Activated CD4-positive, alpha-beta T cell treated with anti-CD3 and anti-CD28 coated beads, Interleukin-2, amount 50 U/mL, for 16 hours (primary cell): Measurements from ENCODE around the gene GYS1.
"Not testable (repeated sequence)": the region's sequence is repeated elsewhere in the genome, so short reads cannot be mapped to it uniquely, and the experiment has no call there.

ENCODE experiments used
- DNase-seq: peaks from one replicate; pipeline ENCODE4 v3.0.0-alpha.2; 2020

The GYS1 gene

DNA sequence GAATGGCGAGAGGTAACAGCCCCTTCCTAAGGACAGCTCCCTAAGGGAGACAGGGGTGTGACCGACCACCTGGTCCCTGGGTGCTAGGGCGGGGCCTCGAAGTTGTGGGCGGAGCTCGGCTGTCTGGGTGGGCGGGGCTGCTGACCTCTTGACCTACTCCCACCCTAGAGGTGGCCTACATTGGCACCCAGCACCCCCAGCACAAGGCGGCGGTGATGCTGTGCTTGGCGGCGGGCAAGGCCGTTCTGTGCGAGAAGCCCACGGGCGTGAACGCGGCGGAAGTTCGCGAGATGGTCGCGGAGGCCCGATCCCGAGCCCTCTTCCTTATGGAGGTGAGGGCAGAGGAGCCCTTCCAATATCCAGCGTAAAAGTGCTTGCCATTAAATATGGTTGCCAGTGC, 57.2 kb downstream of the GYS1 start:
- no peak for DNase-seq

GRCh38 chr19:48934837-48935236, 58.3 kb downstream of the GYS1 start:
- no peak for DNase-seq

GRCh38 chr19:48933382-48933932, 59.7 kb downstream of the GYS1 start, which contains the start of gene DHDH:
TSS of gene DHDH (plus strand) at chr19:48933699. CDS start at chr19:48933722, 23 bp downstream.
- DNase-seq = peak; percentile 79

GRCh38 chr19:48928164-48929025, 64.7 kb downstream of the GYS1 start:
- DNase-seq = no peak

- DNase-seq = not testable (repeated sequence)
Measured at GRCh38 chr19:48927692-48928091, 65.4 kb downstream of the GYS1 start.

DNA sequence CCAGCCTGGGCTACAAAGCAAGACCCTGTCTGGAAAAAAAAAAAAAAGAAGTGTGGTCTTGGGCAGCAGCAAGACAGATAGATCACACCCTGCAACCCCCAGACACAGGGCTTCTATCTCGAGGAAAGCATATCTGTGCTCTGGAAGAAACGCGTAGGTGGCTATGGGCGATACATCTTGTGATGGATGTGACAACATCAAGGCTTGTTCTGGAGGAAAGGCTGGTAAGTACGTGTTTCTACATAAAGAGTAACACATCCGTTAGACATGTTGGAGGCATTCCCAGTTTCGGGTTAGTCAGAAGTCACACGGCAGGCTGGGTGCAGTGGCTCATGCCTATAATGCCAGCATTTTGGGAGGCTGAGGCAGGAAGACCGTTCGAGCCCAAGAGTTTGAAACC, 66.2 kb downstream of the GYS1 start:
- DNase-seq = peak; percentile 23

- not testable (repeated sequence) for DNase-seq
Measured at GRCh38 chr19:48925890-48926289, 67.2 kb downstream of the GYS1 start.

DNA sequence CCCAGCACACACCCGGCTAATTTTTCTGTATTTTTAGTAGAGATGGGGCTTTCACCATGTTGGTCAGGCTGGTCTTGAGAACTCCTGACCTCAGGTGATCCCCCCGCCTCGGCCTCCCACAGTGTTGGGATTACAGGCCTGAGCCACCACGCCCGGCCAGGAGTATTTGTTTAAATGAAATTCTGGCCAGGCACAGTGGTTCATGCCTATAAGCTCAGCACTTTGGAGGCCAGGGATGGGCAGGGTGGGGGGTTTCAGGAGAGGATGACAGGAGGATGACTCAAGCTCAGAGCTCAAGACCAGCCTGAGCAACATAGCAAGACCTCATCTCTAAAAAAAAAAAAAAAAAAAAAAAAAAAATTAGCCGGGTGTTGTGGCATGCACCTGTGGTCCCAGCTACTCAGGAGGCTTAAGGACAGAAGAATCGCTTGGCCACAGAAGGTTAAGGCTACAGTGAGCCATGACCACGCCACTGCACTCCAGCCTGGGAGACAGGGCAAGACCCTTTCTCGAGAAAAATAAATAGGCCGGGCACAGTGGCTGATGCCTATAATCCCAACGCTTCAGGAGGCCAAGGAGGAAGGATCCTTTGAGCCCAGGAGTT, 67.8 kb downstream of the GYS1 start:
- no peak for DNase-seq

DNA sequence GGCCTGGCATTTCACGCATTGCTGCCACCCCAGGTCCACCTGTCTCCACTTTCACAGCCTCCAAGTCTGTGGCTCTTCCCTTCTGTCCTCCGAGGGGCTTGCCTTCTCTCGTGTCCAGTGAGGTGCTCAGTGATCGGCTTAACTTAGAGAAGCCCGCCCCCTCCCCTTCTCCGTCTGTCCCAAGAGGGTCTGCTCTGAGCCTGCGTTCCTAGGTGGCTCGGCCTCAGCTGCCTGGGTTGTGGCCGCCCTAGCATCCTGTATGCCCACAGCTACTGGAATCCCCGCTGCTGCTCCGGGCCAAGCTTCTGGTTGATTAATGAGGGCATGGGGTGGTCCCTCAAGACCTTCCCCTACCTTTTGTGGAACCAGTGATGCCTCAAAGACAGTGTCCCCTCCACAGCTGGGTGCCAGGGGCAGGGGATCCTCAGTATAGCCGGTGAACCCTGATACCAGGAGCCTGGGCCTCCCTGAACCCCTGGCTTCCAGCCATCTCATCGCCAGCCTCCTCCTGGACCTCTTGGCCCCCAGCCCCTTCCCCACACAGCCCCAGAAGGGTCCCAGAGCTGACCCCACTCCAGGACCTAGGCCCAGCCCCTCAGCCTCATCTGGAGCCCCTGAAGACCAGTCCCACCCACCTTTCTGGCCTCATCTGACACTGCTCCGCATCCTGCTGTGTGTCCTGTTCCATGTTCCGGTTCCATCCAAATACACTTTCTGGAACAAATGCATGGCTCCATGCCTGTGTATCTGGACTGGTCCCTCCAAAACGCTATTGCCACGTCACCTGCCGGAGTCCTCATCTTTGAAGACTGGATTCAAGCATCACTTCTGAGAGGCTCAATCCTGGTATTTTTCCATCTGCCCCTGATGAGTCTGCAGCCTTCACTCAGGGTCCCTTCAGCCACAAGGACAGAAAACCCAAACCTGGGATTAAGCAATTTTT, 70.3 kb downstream of the GYS1 start:
- DNase-seq = no peak

- no peak for DNase-seq
Measured at GRCh38 chr19:48921721-48922500, 71.2 kb downstream of the GYS1 start.

DNA sequence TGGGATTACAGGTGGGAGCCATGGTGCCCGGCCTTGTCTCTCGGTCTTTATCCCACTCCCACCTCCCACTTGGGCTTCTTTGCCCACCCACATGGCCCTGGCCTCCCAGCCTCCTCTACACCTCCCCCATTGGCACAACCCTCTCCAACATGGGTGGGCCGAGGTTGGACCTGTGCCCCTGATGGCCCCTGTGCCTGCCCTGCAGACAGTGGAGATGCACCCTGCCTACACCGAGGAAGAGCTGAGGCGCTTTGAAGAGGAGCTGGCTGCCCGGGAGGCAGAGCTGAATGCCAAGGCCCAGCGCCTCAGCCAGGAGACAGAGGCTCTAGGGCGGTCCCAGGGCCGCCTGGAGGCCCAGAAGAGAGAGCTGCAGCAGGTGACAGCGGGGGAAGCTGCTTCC, 72.2 kb downstream of the GYS1 start:
- DNase-seq = no peak

GRCh38 chr19:48919271-48919670, 73.8 kb downstream of the GYS1 start:
- DNase-seq = not testable (repeated sequence)

DNA sequence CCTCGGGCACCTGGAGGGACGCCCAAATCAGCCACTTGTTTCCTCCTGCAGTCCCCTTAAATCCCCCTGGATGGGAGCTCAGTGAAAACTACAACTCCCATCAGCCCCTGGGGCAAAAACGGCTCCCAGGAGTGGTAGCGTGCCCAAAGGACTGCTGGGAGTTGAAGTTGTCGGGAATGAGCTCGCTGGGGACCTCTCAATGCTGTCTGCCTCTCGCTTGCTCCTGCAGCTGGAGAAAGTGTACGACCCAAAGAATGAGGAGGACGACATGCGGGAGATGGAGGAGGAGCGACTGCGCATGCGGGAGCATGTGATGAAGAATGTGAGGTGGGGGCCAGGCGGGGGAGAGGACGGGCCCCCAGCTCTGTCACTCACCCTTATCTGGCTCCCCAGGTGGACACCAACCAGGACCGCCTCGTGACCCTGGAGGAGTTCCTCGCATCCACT, 74.3 kb downstream of the GYS1 start:
- DNase-seq = peak; percentile 30
